ENCODE results near the gene HEATR5A.

GRCh38 chr14:31297701-31298344 is 122.5 kb downstream of the HEATR5A start:
- TF ChIP-seq, protein P1, sequence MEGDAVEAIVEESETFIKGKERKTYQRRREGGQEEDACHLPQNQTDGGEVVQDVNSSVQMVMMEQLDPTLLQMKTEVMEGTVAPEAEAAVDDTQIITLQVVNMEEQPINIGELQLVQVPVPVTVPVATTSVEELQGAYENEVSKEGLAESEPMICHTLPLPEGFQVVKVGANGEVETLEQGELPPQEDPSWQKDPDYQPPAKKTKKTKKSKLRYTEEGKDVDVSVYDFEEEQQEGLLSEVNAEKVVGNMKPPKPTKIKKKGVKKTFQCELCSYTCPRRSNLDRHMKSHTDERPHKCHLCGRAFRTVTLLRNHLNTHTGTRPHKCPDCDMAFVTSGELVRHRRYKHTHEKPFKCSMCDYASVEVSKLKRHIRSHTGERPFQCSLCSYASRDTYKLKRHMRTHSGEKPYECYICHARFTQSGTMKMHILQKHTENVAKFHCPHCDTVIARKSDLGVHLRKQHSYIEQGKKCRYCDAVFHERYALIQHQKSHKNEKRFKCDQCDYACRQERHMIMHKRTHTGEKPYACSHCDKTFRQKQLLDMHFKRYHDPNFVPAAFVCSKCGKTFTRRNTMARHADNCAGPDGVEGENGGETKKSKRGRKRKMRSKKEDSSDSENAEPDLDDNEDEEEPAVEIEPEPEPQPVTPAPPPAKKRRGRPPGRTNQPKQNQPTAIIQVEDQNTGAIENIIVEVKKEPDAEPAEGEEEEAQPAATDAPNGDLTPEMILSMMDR (IDR thresholded peaks at IDR 0.05; ENCODE audit: low read length) = no peak
- TF ChIP-seq EZH2 (IDR thresholded peaks at IDR 0.05; ENCODE audit: borderline replicate concordance, low read length) = no peak
